ENCODE data around the gene HERPUD2. TPM values are rescaled to one million over a fixed set of nuclear protein-coding genes. Genes with fewer than 3 reads are reported as not detected.

Gene HERPUD2
- total RNA-seq, 2 donors from 2014 or later = 24.2 to 30.1 TPM

- Histone ChIP-seq H3K4me1 (ENCODE audit: control insufficient read depth, insufficient read depth, low read length) (no peaks in the 10 kb centered on the region), H3K9me3 (ENCODE audit: control insufficient read depth, low read length) (peaks cover 12% of the 10 kb centered on the region), H3K4me3 (ENCODE audit: low read length) (no peak overlapping the region), H3K36me3 (ENCODE audit: control insufficient read depth, insufficient read depth, low read length) (peaks cover 5% of the 10 kb centered on the region), H3K27ac (ENCODE audit: low read depth, low read length) (no peak overlapping the region), H3K9ac (ENCODE audit: extremely low read depth, low read length, poor library complexity, severe bottlenecking) (no peak overlapping the region), H3K27me3 (ENCODE audit: control insufficient read depth, insufficient read depth, low read length, poor library complexity, severe bottlenecking) (no peaks in the 10 kb centered on the region)
- H3K27me3 Mint-ChIP-seq (ENCODE audit: insufficient read depth) = no peaks in the 10 kb centered on the region
- peaks cover 6% of the 10 kb centered on the region for H3K9me3 Mint-ChIP-seq
- H3K36me3 Mint-ChIP-seq (ENCODE audit: low read depth) = peaks cover 20% of the 10 kb centered on the region
- H3K27ac Mint-ChIP-seq = no peak overlapping the region
- no peak for DNase-seq
- 88% methylated on average over 1 of the region's 1 CpG; no CpG with 5 or more reads in 1 of the 2 experiments for WGBS, 2 experiments (ENCODE audit: insufficient coverage in 1 of 2, insufficient read length in 1 of 2)
- H3K4me3 Mint-ChIP-seq = no peak overlapping the region
- H3K4me1 Mint-ChIP-seq = peaks cover 7% of the 10 kb centered on the region
- no peak for TF ChIP-seq CTCF (conservative IDR thresholded peaks at IDR 0.05)
Observed at GRCh38 chr7:35681231-35682029, 13.5 kb downstream of the HERPUD2 start.

DNA sequence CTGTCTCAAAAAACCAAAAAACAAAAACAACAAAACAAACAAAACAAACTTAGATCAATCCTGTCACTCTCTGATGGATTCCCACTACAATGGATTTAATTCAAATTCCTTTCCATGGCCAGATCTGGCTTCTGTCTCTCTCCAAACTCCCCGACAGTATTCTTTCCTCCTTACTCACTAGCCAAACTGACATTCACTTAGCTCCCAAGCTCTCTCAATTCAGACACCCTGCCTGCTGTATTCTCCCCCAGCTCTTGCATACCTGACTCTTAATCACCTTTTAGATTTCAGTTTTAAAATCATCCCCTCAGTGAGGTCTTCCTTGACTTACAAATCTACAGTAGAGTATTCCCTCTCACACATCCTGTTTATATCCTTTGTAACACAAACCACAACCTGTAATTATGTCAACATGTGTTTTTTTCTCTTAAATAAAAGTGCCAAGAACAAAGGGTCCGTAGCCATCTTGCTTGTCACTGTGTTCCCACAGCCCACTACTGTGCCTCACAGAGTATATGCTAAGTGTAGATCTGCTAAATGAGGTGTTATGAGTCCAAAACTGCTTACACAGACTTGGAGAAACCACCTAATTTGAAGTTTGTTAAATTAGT, 14.4 kb downstream of the HERPUD2 start:
- H3K4me1 ChIP-seq (ENCODE audit: control insufficient read depth, insufficient read depth, low read length) = no peaks in the 10 kb centered on the region
- H3K36me3 Mint-ChIP-seq (ENCODE audit: low read depth) = peaks cover 18% of the 10 kb centered on the region
- 87 to 92% methylated on average over 1 to 2 of the region's 2 CpGs for WGBS, 2 experiments (ENCODE audit: insufficient coverage in 1 of 2, insufficient read length in 1 of 2)
- no peaks in the 10 kb centered on the region for H3K27me3 ChIP-seq (ENCODE audit: control insufficient read depth, insufficient read depth, low read length, poor library complexity, severe bottlenecking)
- peaks cover 7% of the 10 kb centered on the region for H3K4me1 Mint-ChIP-seq
- no peaks in the 10 kb centered on the region for H3K27me3 Mint-ChIP-seq (ENCODE audit: insufficient read depth)
- peaks cover 12% of the 10 kb centered on the region for H3K9me3 ChIP-seq (ENCODE audit: control insufficient read depth, low read length)
- TF ChIP-seq CTCF (conservative IDR thresholded peaks at IDR 0.05) = no peak
- DNase-seq = no peak
- H3K27ac Mint-ChIP-seq = peak overlapping the region; percentile 34
- peaks cover 6% of the 10 kb centered on the region for H3K9me3 Mint-ChIP-seq
- H3K36me3 ChIP-seq (ENCODE audit: control insufficient read depth, insufficient read depth, low read length) = peaks cover 5% of the 10 kb centered on the region
- no peak overlapping the region for H3K27ac ChIP-seq (ENCODE audit: low read depth, low read length)
- H3K9ac ChIP-seq (ENCODE audit: extremely low read depth, low read length, poor library complexity, severe bottlenecking) = no peak overlapping the region
- H3K4me3 ChIP-seq (ENCODE audit: low read length) = no peak overlapping the region
- no peak overlapping the region for H3K4me3 Mint-ChIP-seq

DNA sequence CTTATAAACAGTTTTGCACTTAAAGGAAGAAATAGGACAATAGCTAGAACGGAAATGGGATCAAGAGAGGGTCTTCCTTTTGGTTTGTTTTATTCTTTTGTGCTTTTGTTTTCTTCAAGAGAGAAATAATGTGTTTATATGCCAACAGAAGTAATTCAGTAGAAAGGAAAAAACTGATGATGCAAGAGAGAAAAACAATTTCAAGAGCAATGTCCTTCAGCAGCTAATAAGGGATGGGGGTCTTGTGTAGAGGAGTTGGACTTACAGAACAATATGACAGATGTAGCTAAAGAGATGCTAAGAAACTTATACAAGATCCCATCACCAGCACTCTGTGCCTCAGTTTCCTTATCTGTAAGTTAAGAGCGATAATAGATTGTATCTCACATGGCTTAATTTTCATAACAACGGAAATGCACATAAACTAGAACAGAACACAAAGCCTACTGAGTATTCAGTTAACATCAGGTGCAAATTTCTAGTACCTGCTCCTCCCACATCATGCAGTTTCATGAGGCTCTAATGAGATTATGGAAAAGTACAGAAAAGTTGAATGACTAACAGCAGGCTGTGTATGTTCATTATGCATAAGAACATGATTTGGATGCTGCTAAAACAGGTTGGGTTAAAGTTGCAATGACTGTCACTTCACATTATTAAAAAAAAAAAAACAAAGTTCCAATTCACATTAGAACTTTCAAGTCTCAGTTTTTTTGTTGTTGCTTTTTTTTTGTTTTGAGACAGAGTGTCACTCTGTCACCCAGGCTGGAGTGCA, 17.2 kb downstream of the HERPUD2 start:
- Histone ChIP-seq H3K9me3 (ENCODE audit: control insufficient read depth, low read length) (no peaks in the 10 kb centered on the region), H3K4me1 (ENCODE audit: control insufficient read depth, insufficient read depth, low read length) (no peaks in the 10 kb centered on the region), H3K9ac (ENCODE audit: extremely low read depth, low read length, poor library complexity, severe bottlenecking) (no peak overlapping the region), H3K27me3 (ENCODE audit: control insufficient read depth, insufficient read depth, low read length, poor library complexity, severe bottlenecking) (no peaks in the 10 kb centered on the region), H3K4me3 (ENCODE audit: low read length) (no peak overlapping the region), H3K27ac (ENCODE audit: low read depth, low read length) (no peak overlapping the region), H3K36me3 (ENCODE audit: control insufficient read depth, insufficient read depth, low read length) (no peaks in the 10 kb centered on the region)
- Mint-ChIP-seq H3K27ac (no peak overlapping the region), H3K4me3 (no peak overlapping the region), H3K9me3 (no peaks in the 10 kb centered on the region), H3K36me3 (ENCODE audit: low read depth) (peaks cover 4% of the 10 kb centered on the region), H3K4me1 (peaks cover 10% of the 10 kb centered on the region), H3K27me3 (ENCODE audit: insufficient read depth) (no peaks in the 10 kb centered on the region)
- 84 to 95% methylated on average over 3 of the region's 3 CpGs for WGBS, 2 experiments (ENCODE audit: insufficient coverage in 1 of 2, insufficient read length in 1 of 2)
- DNase-seq = no peak
- no peak for TF ChIP-seq CTCF (conservative IDR thresholded peaks at IDR 0.05)
